CD14-positive monocyte (primary cell): ENCODE measurements around the gene NAP1L4. TPM values are rescaled to one million over a fixed set of nuclear protein-coding genes. Genes with fewer than 3 reads are reported as not detected.

ENCODE experiments used
- DNase-seq, 3 donors: peaks; one replicate each; pipeline ENCODE4 v3.0.0-alpha.2; 2011 to 2022
- H2AFZ ChIP-seq: 2 replicates; pipeline ENCODE4 v1.6.0; 2012; ENCODE audit warnings: mild to moderate bottlenecking, low read depth, low read length, inconsistent platforms; ENCODE audit not compliant: insufficient read depth, poor library complexity, severe bottlenecking
- H3K27ac ChIP-seq, 2 donors: 1 replicate in 1 of 2; 2 replicates in 1 of 2; pipeline ENCODE4 v1.5.1; 2012 to 2013; ENCODE audit warnings: low read length in 2 of 2, control low read depth in 1 of 2, inconsistent platforms in 1 of 2, low read depth in 1 of 2, mild to moderate bottlenecking in 1 of 2
- H3K27me3 ChIP-seq, 2 donors: one replicate each; pipeline versions ENCODE4 v1.6.0 to v1.6.1; 2011 to 2013; ENCODE audit warnings: low read length in 2 of 2; ENCODE audit not compliant: control insufficient read depth in 2 of 2, insufficient read depth in 2 of 2
- H3K36me3 ChIP-seq, 2 donors: replicated peaks in 1 of 2; 1 replicate in 1 of 2; 2 replicates in 1 of 2; pipeline versions ENCODE4 v1.5.1 to v1.6.1; 2012 to 2013; ENCODE audit warnings: low read length in 2 of 2, control low read depth in 1 of 2, inconsistent platforms in 1 of 2, mild to moderate bottlenecking in 1 of 2; ENCODE audit not compliant: insufficient read depth in 2 of 2, control insufficient read depth in 1 of 2
- H3K4me1 ChIP-seq, 2 donors: 1 replicate in 1 of 2; 2 replicates in 1 of 2; pipeline versions ENCODE4 v1.5.1 to v1.6.1; 2012 to 2013; ENCODE audit warnings: low read length in 2 of 2, control low read depth in 1 of 2, inconsistent platforms in 1 of 2, mild to moderate bottlenecking in 1 of 2, moderate library complexity in 1 of 2; ENCODE audit not compliant: insufficient read depth in 2 of 2, control insufficient read depth in 1 of 2
- H3K4me2 ChIP-seq: replicated peaks from 2 replicates; pipeline ENCODE3; 2012; ENCODE audit warnings: low read length, moderate library complexity, mild to moderate bottlenecking; ENCODE audit not compliant: poor library complexity, severe bottlenecking; ENCODE audit errors: extremely low read depth
- H3K4me3 ChIP-seq, 3 experiments: fragments of 200-600 bp in 1 of 3; sonication (generic) in 1 of 3; replicated peaks in 1 of 3; 1 replicate in 2 of 3; 2 replicates in 1 of 3; pipeline ENCODE4 v1.5.1; 2011 to 2013; ENCODE audit warnings: low read length in 3 of 3, mild to moderate bottlenecking in 3 of 3, control low read depth in 2 of 3, low read depth in 2 of 3, inconsistent platforms in 1 of 3, moderate library complexity in 1 of 3
- H3K79me2 ChIP-seq: 2 replicates; pipeline ENCODE4 v1.6.0; 2012; ENCODE audit warnings: mild to moderate bottlenecking, control low read depth, inconsistent platforms, low read length, moderate library complexity; ENCODE audit not compliant: insufficient read depth
- H3K9ac ChIP-seq: 2 replicates; pipeline ENCODE4 v1.6.0; 2017; ENCODE audit warnings: low read length, mild to moderate bottlenecking; ENCODE audit not compliant: insufficient read depth, poor library complexity, severe bottlenecking
- H3K9me3 ChIP-seq, 2 donors: replicated peaks in 1 of 2; 1 replicate in 1 of 2; 2 replicates in 1 of 2; pipeline versions ENCODE4 v1.5.1 to v1.6.1; 2012 to 2013; ENCODE audit warnings: low read length in 2 of 2, control low read depth in 1 of 2; ENCODE audit not compliant: control insufficient read depth in 1 of 2, insufficient read depth in 1 of 2
- H4K20me1 ChIP-seq: 2 replicates; pipeline ENCODE4 v1.6.0; 2012; ENCODE audit warnings: mild to moderate bottlenecking, low read length, control low read depth, moderate library complexity; ENCODE audit not compliant: insufficient read depth
- H3K27ac Mint-ChIP-seq, 7 donors: one replicate each; pipeline ENCODE4 v1.8.0; 2020; ENCODE audit warnings: mild to moderate bottlenecking in 7 of 7, mixed read lengths in 7 of 7, moderate library complexity in 6 of 7, inconsistent platforms in 2 of 7
- H3K27me3 Mint-ChIP-seq, 3 donors: one replicate each; pipeline ENCODE4 v1.8.0; 2021 to 2022; ENCODE audit warnings: low read depth in 3 of 3, mild to moderate bottlenecking in 3 of 3, mixed read lengths in 3 of 3, moderate library complexity in 3 of 3, inconsistent platforms in 1 of 3
- H3K36me3 Mint-ChIP-seq, 2 donors: one replicate each; pipeline ENCODE4 v1.8.0; 2020; ENCODE audit warnings: mixed read lengths in 2 of 2, inconsistent platforms in 1 of 2, mild to moderate bottlenecking in 1 of 2
- H3K4me1 Mint-ChIP-seq: one replicate; pipeline ENCODE4 v1.8.0; 2020; ENCODE audit warnings: mild to moderate bottlenecking, mixed read lengths
- H3K4me3 Mint-ChIP-seq, 2 donors: one replicate each; pipeline ENCODE4 v1.8.0; 2020; ENCODE audit warnings: mild to moderate bottlenecking in 2 of 2, mixed read lengths in 2 of 2, moderate library complexity in 1 of 2
- H3K9me3 Mint-ChIP-seq, 7 donors: one replicate each; pipeline ENCODE4 v1.8.0; 2020 to 2022; ENCODE audit warnings: mixed read lengths in 7 of 7, mild to moderate bottlenecking in 6 of 7, moderate library complexity in 6 of 7, inconsistent platforms in 2 of 7
- WGBS: methylation state at CpG from one replicate; pipeline ENCODE4 v1.1.5; 2013; ENCODE audit warnings: missing lambda C conversion rate; ENCODE audit not compliant: insufficient coverage; 5-methylcytosine and 5-hydroxymethylcytosine counted together
- intact Hi-C, 2 donors: fragments of 100-400 bp; cut with micrococcal nuclease; formaldehyde crosslinking; loops; one replicate each; pipeline versions ENCODE4 v1.15.0 to v1.15.1; 2023
- polyA plus RNA-seq, 3 donors: library from polyadenylated mRNA; depleted of rRNA in 1 of 3; unstranded in 2 of 3; stranded (reverse) in 1 of 3; fragments of 300-500 nt in 2 of 3; fragments of >200 nt in 1 of 3; fragmentation: Illumina TruSeq in 2 of 3; gene quantifications; 1 replicate in 2 of 3; 2 replicates in 1 of 3; pipeline ENCODE4 v1.2.3, GENCODE V29; 2012 to 2021
- TF ChIP-seq, protein P1 (sequence below): fragments of 200-600 bp; IDR thresholded peaks from one replicate; pipeline ENCODE4 v1.8.0; 2022; ENCODE audit warnings: antibody characterized with exemption, mild to moderate bottlenecking

The NAP1L4 gene
- polyA plus RNA-seq, 3 donors: 42.1 to 44.9 (median 44.9) TPM

DNA sequence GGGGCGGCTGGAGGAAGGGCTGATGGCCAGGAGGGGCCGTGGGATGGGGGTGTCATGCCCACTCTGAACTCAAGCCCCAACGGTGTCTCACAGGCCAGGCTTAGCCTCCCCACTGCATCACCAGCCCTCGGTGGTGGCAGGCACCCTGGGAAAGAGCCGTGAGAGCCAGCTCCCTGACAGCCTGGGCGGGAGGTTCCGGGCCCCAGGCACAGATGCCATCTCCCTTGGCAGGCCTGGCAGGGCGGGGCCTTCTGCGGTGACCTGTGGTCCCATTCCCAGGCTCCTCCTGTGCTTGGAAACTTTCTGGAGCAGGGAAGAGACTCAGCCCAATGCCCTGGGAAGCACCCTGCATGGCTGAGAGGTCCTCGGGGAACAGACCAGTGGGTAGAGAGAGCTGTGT lies 67.7 kb downstream of the NAP1L4 start:
- intact Hi-C loops: no loop called here
- Histone ChIP-seq H3K4me1 (peaks cover 15 to 19% of the 10 kb centered on the region in 2 donors), H3K4me2 (no peak overlapping the region), H3K9ac (no peak overlapping the region), H3K27ac (no peak overlapping the region), H3K36me3 (no peaks in the 10 kb centered on the region), H4K20me1 (peaks cover 17% of the 10 kb centered on the region), H3K9me3 (peaks cover 2 to 14% of the 10 kb centered on the region in 2 donors), H2AFZ (no peak overlapping the region), H3K4me3 (no peak overlapping the region), H3K79me2 (no peaks in the 10 kb centered on the region), H3K27me3 (peaks cover 8 to 29% of the 10 kb centered on the region in 2 donors)
- TF ChIP-seq, protein P1, sequence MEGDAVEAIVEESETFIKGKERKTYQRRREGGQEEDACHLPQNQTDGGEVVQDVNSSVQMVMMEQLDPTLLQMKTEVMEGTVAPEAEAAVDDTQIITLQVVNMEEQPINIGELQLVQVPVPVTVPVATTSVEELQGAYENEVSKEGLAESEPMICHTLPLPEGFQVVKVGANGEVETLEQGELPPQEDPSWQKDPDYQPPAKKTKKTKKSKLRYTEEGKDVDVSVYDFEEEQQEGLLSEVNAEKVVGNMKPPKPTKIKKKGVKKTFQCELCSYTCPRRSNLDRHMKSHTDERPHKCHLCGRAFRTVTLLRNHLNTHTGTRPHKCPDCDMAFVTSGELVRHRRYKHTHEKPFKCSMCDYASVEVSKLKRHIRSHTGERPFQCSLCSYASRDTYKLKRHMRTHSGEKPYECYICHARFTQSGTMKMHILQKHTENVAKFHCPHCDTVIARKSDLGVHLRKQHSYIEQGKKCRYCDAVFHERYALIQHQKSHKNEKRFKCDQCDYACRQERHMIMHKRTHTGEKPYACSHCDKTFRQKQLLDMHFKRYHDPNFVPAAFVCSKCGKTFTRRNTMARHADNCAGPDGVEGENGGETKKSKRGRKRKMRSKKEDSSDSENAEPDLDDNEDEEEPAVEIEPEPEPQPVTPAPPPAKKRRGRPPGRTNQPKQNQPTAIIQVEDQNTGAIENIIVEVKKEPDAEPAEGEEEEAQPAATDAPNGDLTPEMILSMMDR: no peak
- no peak for DNase-seq
- H3K4me1 Mint-ChIP-seq: peaks cover 13% of the 10 kb centered on the region
- H3K9me3 Mint-ChIP-seq: peaks cover 0 to 14% (median 7%) of the 10 kb centered on the region in 7 donors
- H3K4me3 Mint-ChIP-seq: no peak overlapping the region
- H3K27me3 Mint-ChIP-seq: peaks cover 32 to 45% (median 33%) of the 10 kb centered on the region in 3 donors
- H3K36me3 Mint-ChIP-seq: peaks cover 4 to 12% of the 10 kb centered on the region in 2 donors
- WGBS: 93% methylated on average over 7 of the region's 10 CpGs
- peak overlapping the region in 1 of 7 donors; percentile 69 for H3K27ac Mint-ChIP-seq

DNA sequence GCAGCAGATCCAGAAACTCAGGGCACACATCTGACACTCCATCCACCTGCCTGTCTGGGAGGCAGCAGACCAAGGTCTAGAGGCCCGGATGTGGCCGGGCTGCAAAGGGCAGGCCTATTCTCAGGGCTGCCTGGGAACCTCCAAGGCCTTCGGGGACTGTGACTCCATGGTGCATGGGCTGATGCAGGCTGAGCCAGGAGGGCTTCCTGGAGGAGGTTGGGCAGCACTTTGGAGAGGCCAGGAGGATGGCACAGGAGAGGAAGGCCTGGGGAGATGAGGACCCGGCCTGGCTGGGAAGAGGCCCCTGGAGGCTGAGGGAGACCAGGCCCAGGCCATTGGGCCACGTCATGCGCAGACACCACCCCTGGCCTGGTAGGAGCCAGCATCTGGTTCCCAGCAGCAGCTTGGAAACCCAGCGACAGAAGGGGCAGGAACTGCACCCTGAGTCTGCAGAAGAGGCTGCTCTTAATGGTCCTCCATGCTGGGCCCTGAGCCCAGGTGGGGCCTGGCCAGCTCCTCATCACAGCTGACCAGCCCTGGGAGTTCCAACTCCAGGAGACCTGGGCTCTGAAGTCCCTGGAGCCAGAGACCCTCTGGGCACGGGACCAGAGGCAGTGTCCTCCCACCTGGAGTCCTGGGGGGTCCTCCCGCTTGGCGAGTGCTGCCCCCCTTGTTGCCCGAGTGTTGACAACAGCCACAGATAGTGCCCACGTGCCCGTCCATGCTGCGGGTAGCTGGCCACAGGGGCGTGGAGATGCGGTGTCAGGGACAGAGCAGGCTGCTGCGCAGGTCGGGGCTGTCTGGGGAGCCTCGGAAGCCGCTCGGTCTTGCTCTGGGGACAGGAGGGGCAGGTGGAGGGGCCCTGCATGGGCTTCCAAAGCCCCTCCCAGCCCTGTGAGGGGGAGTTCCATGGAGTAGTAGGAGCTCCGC lies 68.4 kb downstream of the NAP1L4 start:
- intact Hi-C loops: no loop called here
- peaks cover 2 to 14% of the 10 kb centered on the region in 2 donors for H3K9me3 ChIP-seq
- Mint-ChIP-seq H3K9me3 (peaks cover 0 to 12% (median 7%) of the 10 kb centered on the region in 7 donors), H3K27me3 (peaks cover 30 to 40% (median 31%) of the 10 kb centered on the region in 3 donors), H3K27ac (no peak overlapping the region), H3K36me3 (peaks cover 4 to 14% of the 10 kb centered on the region in 2 donors), H3K4me1 (peaks cover 10% of the 10 kb centered on the region), H3K4me3 (no peak overlapping the region)
- WGBS: 96% methylated on average over 21 of the region's 22 CpGs
- H3K9ac ChIP-seq: no peak overlapping the region
- H2AFZ ChIP-seq: no peak overlapping the region
- H3K27me3 ChIP-seq: peaks cover 8 to 25% of the 10 kb centered on the region in 2 donors
- peaks cover 15% of the 10 kb centered on the region for H4K20me1 ChIP-seq
- H3K36me3 ChIP-seq: no peaks in the 10 kb centered on the region
- H3K79me2 ChIP-seq: no peaks in the 10 kb centered on the region
- no peak overlapping the region for H3K4me2 ChIP-seq
- H3K4me3 ChIP-seq: no peak overlapping the region
- no peak for DNase-seq
- H3K4me1 ChIP-seq: peaks cover 11 to 13% of the 10 kb centered on the region in 2 donors
- H3K27ac ChIP-seq: no peak overlapping the region
- TF ChIP-seq, protein P1: no peak
